Tibial nerve (tissue), 4 donors: ENCODE measurements around the gene ANO3.

Experiments
- CTCF ChIP-seq, 5 experiments: fragments of 200-600 bp in 3 of 5; fragments of 450-650 bp in 2 of 5; sonication (generic) in 3 of 5; IDR thresholded peaks; one replicate each; pipeline ENCODE4 v1.5.1; 2016 to 2019; ENCODE audit warnings: antibody characterized with exemption in 5 of 5, mild to moderate bottlenecking in 3 of 5, moderate library complexity in 2 of 5
- EP300 ChIP-seq, 2 donors: sonication (generic); formaldehyde crosslinking; IDR thresholded peaks; one replicate each; pipeline ENCODE4 v1.6.1; 2017; ENCODE audit warnings: antibody characterized with exemption in 2 of 2, mild to moderate bottlenecking in 1 of 2
- POLR2A ChIP-seq, 2 donors: fragments of 450-650 bp; IDR thresholded peaks; one replicate each; pipeline ENCODE4 v1.6.1; 2017; ENCODE audit warnings: antibody characterized with exemption in 2 of 2, mild to moderate bottlenecking in 2 of 2, moderate library complexity in 2 of 2

GRCh38 chr11:26470992-26471391 lies 139.1 kb downstream of the ANO3 start:
- no peak for TF ChIP-seq CTCF (IDR thresholded peaks at IDR 0.05)
- TF ChIP-seq POLR2A (IDR thresholded peaks at IDR 0.05): no peak
- no peak for TF ChIP-seq EP300 (IDR thresholded peaks at IDR 0.05)
